ENCODE measurements around the gene NEXMIF.

DNA sequence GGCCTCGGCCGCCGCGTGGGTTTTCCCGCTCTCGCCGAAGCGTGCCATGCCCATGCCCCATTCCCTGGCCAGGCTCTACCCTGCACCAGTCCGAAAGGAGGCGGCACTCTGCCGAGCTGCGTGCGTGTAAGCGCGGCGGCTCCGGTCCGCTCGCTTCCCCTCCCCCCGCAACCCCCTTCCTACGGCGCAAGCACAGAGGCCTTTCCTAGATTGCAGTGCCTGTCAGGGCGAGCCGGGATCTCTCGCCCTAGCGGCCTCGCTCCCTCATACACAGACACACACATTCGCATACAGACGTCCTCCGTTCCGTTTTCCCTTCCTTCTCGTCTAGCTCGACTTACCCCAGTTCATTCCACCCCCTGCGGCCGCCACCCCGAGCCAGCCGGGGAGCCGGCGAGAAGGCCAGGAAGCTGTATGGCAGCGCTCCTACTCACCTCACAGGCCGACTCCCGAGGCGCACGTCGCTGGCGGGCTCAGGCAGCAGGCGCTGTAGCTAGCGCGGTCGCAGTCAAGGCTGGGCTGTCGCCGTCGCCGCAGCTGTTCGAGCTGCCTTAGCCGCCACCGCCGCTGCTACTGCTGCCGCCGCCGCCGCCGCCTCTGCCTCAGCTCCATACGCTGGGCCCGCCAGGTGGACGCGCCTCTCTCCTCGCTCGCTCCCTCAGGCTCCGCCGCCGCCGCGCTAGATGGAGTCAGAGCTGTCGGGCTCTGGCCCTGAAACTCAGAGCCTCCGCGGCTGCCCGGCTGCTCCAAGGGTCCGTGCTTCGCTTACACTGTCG is 615 bp downstream of the NEXMIF start:
- no peak for TF ChIP-seq POLR2A (IDR thresholded peaks at IDR 0.05)
- TF ChIP-seq, protein P1, sequence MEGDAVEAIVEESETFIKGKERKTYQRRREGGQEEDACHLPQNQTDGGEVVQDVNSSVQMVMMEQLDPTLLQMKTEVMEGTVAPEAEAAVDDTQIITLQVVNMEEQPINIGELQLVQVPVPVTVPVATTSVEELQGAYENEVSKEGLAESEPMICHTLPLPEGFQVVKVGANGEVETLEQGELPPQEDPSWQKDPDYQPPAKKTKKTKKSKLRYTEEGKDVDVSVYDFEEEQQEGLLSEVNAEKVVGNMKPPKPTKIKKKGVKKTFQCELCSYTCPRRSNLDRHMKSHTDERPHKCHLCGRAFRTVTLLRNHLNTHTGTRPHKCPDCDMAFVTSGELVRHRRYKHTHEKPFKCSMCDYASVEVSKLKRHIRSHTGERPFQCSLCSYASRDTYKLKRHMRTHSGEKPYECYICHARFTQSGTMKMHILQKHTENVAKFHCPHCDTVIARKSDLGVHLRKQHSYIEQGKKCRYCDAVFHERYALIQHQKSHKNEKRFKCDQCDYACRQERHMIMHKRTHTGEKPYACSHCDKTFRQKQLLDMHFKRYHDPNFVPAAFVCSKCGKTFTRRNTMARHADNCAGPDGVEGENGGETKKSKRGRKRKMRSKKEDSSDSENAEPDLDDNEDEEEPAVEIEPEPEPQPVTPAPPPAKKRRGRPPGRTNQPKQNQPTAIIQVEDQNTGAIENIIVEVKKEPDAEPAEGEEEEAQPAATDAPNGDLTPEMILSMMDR (IDR thresholded peaks at IDR 0.05), result no peak
